ENCODE results near the gene CPA2. TPM values are rescaled to one million over a fixed set of nuclear protein-coding genes. Genes with fewer than 3 reads are reported as not detected.

CPA2 gene
- total and polyA plus RNA-seq, 7 experiments from 2014 or later: not detected

DNA sequence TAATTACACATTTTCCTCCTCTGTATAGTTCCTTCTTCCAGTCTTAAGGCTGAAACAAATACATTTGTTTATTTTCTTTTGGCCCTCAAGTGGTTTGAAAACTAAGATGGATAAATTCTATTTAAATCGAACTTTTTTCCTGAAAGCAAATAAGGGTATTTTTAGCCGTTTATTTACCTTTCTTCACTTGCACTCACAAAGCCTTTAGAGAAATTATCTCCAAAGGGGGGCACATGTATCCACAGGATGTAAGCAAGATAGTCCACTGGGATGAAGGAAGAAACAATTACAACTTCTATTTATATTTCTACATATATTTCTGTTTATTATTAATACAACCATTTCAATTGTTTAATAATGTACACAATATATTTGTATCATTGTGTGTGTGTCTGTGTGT, 36.5 kb downstream of the CPA2 start:
- no peaks in the 10 kb centered on the region for H3K27me3 ChIP-seq (ENCODE audit: control insufficient read depth in 2 of 2, insufficient read depth in 2 of 2, low read length in 2 of 2)
- peaks cover 0 to 4% (median 0%) of the 10 kb centered on the region in 5 donors for H3K36me3 Mint-ChIP-seq
- DNase-seq (no peak), ATAC-seq (no peak)
- peaks cover 0 to 4% (median 0%) of the 10 kb centered on the region in 5 donors for H3K27me3 Mint-ChIP-seq
- intact Hi-C loops (cut with micrococcal nuclease): no loop called here
- no peaks in the 10 kb centered on the region for H3K4me1 ChIP-seq (ENCODE audit: control insufficient read depth in 2 of 2, insufficient read depth in 2 of 2, low read length in 2 of 2)
- POLR2A ChIA-PET: no interaction called here
- no peaks in the 10 kb centered on the region for H3K36me3 ChIP-seq (ENCODE audit: control insufficient read depth in 2 of 3, insufficient read depth in 3 of 3, low read length in 3 of 3)
- no peak overlapping the region for H3K27ac ChIP-seq (ENCODE audit: low read depth, low read length)
- no peaks in the 10 kb centered on the region for H3K9me3 ChIP-seq (ENCODE audit: control insufficient read depth in 2 of 3, low read length in 3 of 3)
- no peak overlapping the region for H3K4me3 ChIP-seq (ENCODE audit: low read length)
- peaks cover 0 to 5% (median 0%) of the 10 kb centered on the region in 11 donors for H3K9me3 Mint-ChIP-seq
- CTCF ChIA-PET: no interaction called here
- no peak overlapping the region for H3K27ac Mint-ChIP-seq
- peaks cover 0 to 2% (median 0%) of the 10 kb centered on the region in 7 donors for H3K4me1 Mint-ChIP-seq
- H3K4me3 Mint-ChIP-seq: no peak overlapping the region

DNA sequence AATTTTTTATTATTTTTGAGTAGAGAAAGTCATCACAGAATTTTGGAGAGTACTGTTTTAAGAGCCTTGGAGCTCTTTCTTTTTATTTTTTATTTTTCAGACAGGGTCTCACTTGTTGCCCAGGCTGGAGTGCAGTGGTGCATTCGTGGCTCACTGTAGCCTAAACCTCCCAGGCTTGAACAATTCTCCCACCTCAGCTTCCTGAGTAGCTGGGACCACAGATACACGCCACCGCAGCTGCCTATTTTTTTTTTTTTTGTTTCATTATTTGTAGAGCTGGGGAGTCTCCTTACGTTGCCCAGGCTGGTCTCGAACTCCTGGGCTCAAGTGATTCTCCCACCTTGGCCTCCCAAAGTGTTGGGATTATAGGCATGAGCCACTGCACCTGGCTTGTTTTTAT, 36.9 kb downstream of the CPA2 start:
- Mint-ChIP-seq H3K27me3 (peaks cover 0 to 4% (median 0%) of the 10 kb centered on the region in 5 donors), H3K4me1 (peaks cover 0 to 2% (median 0%) of the 10 kb centered on the region in 7 donors), H3K27ac (no peak overlapping the region), H3K4me3 (no peak overlapping the region), H3K9me3 (peaks cover 0 to 5% (median 0%) of the 10 kb centered on the region in 11 donors), H3K36me3 (peaks cover 0 to 4% (median 0%) of the 10 kb centered on the region in 5 donors)
- Histone ChIP-seq H3K4me1 (ENCODE audit: control insufficient read depth in 2 of 2, insufficient read depth in 2 of 2, low read length in 2 of 2) (no peaks in the 10 kb centered on the region), H3K27ac (ENCODE audit: low read depth, low read length) (no peak overlapping the region), H3K9me3 (ENCODE audit: control insufficient read depth in 2 of 3, low read length in 3 of 3) (no peaks in the 10 kb centered on the region), H3K27me3 (ENCODE audit: control insufficient read depth in 2 of 2, insufficient read depth in 2 of 2, low read length in 2 of 2) (no peaks in the 10 kb centered on the region), H3K36me3 (ENCODE audit: control insufficient read depth in 2 of 3, insufficient read depth in 3 of 3, low read length in 3 of 3) (no peaks in the 10 kb centered on the region), H3K4me3 (ENCODE audit: low read length) (no peak overlapping the region)
- intact Hi-C loops (cut with micrococcal nuclease): no loop called here
- POLR2A ChIA-PET: no interaction called here
- CTCF ChIA-PET: no interaction called here
- DNase-seq: no peak
- ATAC-seq: no peak

DNA sequence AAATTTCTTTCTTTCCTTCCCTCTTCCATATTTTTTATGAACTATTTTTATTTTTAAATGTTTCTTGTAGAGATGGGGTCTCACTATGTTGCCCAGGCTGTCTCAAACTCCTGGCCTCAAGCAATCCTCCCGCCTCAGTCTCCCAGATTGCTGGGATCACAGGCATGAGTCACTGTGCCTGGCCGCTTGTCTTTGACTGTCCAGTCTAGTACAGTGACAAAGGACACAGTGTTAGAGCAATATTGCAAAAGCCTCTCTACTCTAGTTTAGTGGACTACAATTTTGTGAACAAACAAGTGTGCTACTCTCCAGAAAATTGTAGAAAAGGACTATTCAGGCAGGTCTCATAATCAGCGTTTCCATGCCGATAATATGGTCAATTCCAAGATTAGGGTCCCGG, 37.3 kb downstream of the CPA2 start:
- Mint-ChIP-seq H3K4me3 (no peak overlapping the region), H3K4me1 (peaks cover 0 to 2% (median 0%) of the 10 kb centered on the region in 7 donors), H3K27ac (peak overlapping the region in 1 of 9 donors; percentile 26), H3K9me3 (peaks cover 0 to 5% (median 0%) of the 10 kb centered on the region in 11 donors), H3K36me3 (peaks cover 0 to 4% (median 0%) of the 10 kb centered on the region in 5 donors), H3K27me3 (peaks cover 0 to 4% (median 0%) of the 10 kb centered on the region in 5 donors)
- Histone ChIP-seq H3K27me3 (ENCODE audit: control insufficient read depth in 2 of 2, insufficient read depth in 2 of 2, low read length in 2 of 2) (no peaks in the 10 kb centered on the region), H3K9me3 (ENCODE audit: control insufficient read depth in 2 of 3, low read length in 3 of 3) (no peaks in the 10 kb centered on the region), H3K27ac (ENCODE audit: low read depth, low read length) (no peak overlapping the region), H3K4me3 (ENCODE audit: low read length) (no peak overlapping the region), H3K4me1 (ENCODE audit: control insufficient read depth in 2 of 2, insufficient read depth in 2 of 2, low read length in 2 of 2) (no peaks in the 10 kb centered on the region), H3K36me3 (ENCODE audit: control insufficient read depth in 2 of 3, insufficient read depth in 3 of 3, low read length in 3 of 3) (no peaks in the 10 kb centered on the region)
- POLR2A ChIA-PET: interaction anchor here (0.6 kb wide), 1 partner anchor 13 kb away, joined by 3 read pairs; no protein-coding TSS in a partner anchor
- ATAC-seq: no peak
- no peak for DNase-seq
- CTCF ChIA-PET: no interaction called here
- intact Hi-C loops (cut with micrococcal nuclease): no loop called here

DNA sequence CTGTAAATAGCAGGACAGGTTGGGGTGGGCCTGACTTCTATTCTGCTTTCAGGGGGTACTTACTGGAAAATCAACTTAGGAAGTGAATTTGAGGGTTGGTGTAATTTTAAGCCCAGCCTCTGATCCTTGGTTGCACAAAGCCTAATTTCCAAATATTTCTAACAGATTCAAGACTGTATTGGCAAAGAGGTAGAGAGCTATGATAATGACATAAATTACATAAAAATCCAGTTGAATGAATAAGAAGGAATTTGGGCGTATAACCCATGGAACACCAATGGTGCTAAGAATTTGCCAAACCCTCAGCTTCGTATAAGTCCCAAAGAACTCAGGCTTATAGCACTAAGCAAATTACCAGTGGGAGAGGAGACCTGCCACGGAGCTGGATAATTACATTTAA, 38.2 kb downstream of the CPA2 start:
- intact Hi-C loops (cut with micrococcal nuclease): no loop called here
- H3K4me1 Mint-ChIP-seq: peaks cover 0 to 2% (median 0%) of the 10 kb centered on the region in 7 donors

DNA sequence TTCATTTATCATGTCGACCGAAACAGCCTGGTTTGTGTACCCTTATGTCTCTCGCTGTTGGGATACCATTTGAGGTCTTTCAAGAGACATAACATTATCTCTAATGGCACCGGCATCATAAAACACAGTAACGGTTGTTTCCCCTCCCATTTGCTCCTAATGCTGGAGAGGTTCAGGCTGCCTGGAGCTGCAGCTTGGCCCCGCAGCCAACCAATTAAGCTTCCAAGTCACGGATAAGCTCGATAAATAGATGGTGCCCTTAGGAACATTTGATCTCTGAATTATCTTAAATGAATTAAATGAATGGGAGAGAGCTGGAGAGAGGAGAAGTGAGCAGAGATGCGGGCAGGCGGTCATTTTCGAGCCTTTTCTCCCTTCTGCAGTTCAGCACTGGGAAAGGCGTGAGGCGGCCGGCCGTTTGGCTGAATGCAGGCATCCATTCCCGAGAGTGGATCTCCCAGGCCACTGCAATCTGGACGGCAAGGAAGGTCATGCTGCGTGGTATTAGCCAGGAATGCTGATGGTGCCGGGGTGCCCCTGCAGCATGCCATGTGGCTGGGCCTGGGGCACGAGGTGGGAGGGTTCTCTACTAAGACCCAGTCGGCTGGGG, 38.9 kb downstream of the CPA2 start:
- DNase-seq: no peak
- H3K4me1 Mint-ChIP-seq: peaks cover 0 to 2% (median 0%) of the 10 kb centered on the region in 7 donors
- peaks cover 0 to 4% (median 0%) of the 10 kb centered on the region in 11 donors for H3K9me3 Mint-ChIP-seq
- ChIA-PET CTCF (no interaction called here), POLR2A (no interaction called here)
- H3K27ac ChIP-seq (ENCODE audit: low read depth, low read length): no peak overlapping the region
- peaks cover 0 to 4% (median 0%) of the 10 kb centered on the region in 5 donors for H3K36me3 Mint-ChIP-seq
- no peaks in the 10 kb centered on the region for H3K4me1 ChIP-seq (ENCODE audit: control insufficient read depth in 2 of 2, insufficient read depth in 2 of 2, low read length in 2 of 2)
- peaks cover 0 to 4% (median 0%) of the 10 kb centered on the region in 5 donors for H3K27me3 Mint-ChIP-seq
- no peak overlapping the region for H3K4me3 ChIP-seq (ENCODE audit: low read length)
- H3K27ac Mint-ChIP-seq: peak overlapping the region in 1 of 9 donors; percentile 14
- no peaks in the 10 kb centered on the region for H3K9me3 ChIP-seq (ENCODE audit: control insufficient read depth in 2 of 3, low read length in 3 of 3)
- intact Hi-C loops (cut with micrococcal nuclease): no loop called here
- no peaks in the 10 kb centered on the region for H3K27me3 ChIP-seq (ENCODE audit: control insufficient read depth in 2 of 2, insufficient read depth in 2 of 2, low read length in 2 of 2)
- H3K36me3 ChIP-seq (ENCODE audit: control insufficient read depth in 2 of 3, insufficient read depth in 3 of 3, low read length in 3 of 3): no peaks in the 10 kb centered on the region
- no peak overlapping the region for H3K4me3 Mint-ChIP-seq
- no peak for ATAC-seq

More for the DNA sequence above, 38.2 kb downstream of the CPA2 start:
- Histone ChIP-seq H3K4me1 (ENCODE audit: control insufficient read depth in 2 of 2, insufficient read depth in 2 of 2, low read length in 2 of 2) (no peaks in the 10 kb centered on the region), H3K27ac (ENCODE audit: low read depth, low read length) (no peak overlapping the region), H3K36me3 (ENCODE audit: control insufficient read depth in 2 of 3, insufficient read depth in 3 of 3, low read length in 3 of 3) (no peaks in the 10 kb centered on the region), H3K27me3 (ENCODE audit: control insufficient read depth in 2 of 2, insufficient read depth in 2 of 2, low read length in 2 of 2) (no peaks in the 10 kb centered on the region), H3K4me3 (ENCODE audit: low read length) (no peak overlapping the region), H3K9me3 (ENCODE audit: control insufficient read depth in 2 of 3, low read length in 3 of 3) (no peaks in the 10 kb centered on the region)
- Mint-ChIP-seq H3K36me3 (peaks cover 0 to 4% (median 0%) of the 10 kb centered on the region in 5 donors), H3K27me3 (peaks cover 0 to 4% (median 0%) of the 10 kb centered on the region in 5 donors), H3K9me3 (peaks cover 0 to 5% (median 0%) of the 10 kb centered on the region in 11 donors), H3K27ac (no peak overlapping the region), H3K4me3 (no peak overlapping the region)
- ChIA-PET CTCF (no interaction called here), POLR2A (interaction anchor here (0.6 kb wide), 1 partner anchor 12 kb away, joined by 3 read pairs; no protein-coding TSS in a partner anchor)
- ATAC-seq (no peak), DNase-seq (no peak)

DNA sequence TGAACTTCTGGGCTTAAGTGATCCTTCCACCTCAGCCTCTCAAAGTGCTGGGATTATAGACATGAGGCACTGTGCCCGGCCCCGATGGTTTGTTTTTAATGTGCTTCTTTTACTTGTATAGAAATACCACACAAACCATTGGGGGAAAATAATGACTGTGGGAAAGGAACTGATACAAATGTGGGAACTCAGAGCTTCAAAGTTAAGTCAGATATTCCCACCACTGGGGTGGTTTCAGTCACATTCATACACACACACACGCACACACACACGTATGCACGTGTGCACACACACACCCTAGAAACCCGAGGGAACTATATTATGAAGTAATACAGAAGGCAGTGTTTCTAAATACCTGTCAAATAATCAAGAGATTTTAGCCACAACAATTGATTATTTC, 43.3 kb downstream of the CPA2 start:
- Histone ChIP-seq H3K27ac (ENCODE audit: low read depth, low read length) (no peak overlapping the region), H3K36me3 (ENCODE audit: control insufficient read depth in 2 of 3, insufficient read depth in 3 of 3, low read length in 3 of 3) (no peaks in the 10 kb centered on the region), H3K4me3 (ENCODE audit: low read length) (no peak overlapping the region), H3K4me1 (ENCODE audit: control insufficient read depth in 2 of 2, insufficient read depth in 2 of 2, low read length in 2 of 2) (no peaks in the 10 kb centered on the region), H3K9me3 (ENCODE audit: control insufficient read depth in 2 of 3, low read length in 3 of 3) (no peaks in the 10 kb centered on the region), H3K27me3 (ENCODE audit: control insufficient read depth in 2 of 2, insufficient read depth in 2 of 2, low read length in 2 of 2) (no peaks in the 10 kb centered on the region)
- ChIA-PET CTCF (no interaction called here), POLR2A (no interaction called here)
- ATAC-seq (no peak), DNase-seq (no peak)
- H3K4me1 Mint-ChIP-seq: peaks cover 0 to 2% (median 0%) of the 10 kb centered on the region in 7 donors
- no peaks in the 10 kb centered on the region for H3K9me3 Mint-ChIP-seq
- intact Hi-C loops (cut with micrococcal nuclease): no loop called here
- H3K27ac Mint-ChIP-seq: no peak overlapping the region
- H3K4me3 Mint-ChIP-seq: no peak overlapping the region
- H3K36me3 Mint-ChIP-seq: no peaks in the 10 kb centered on the region
- H3K27me3 Mint-ChIP-seq: peaks cover 0 to 4% (median 0%) of the 10 kb centered on the region in 5 donors

DNA sequence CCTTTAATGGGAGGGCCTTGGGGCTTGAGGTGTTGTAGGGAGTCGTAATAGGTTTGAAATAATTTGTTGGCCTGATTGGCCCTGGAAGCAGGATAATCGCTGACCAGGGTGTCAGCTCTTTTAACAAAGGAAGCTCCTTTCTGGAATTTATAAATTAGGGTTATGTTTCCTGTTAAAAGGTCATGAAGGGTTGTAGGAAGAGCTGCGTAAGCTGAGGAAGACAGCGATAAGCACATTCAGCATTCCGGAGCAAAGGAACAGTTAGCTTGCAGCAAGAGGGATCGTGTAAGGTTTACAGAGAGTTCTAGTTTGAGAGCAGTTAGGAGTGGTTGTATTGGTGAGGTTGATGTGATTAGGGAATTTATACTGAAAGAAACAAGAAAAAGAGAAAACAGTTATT, 47.6 kb downstream of the CPA2 start:
- H3K36me3 Mint-ChIP-seq: no peaks in the 10 kb centered on the region
- no peaks in the 10 kb centered on the region for H3K36me3 ChIP-seq (ENCODE audit: control insufficient read depth in 2 of 3, insufficient read depth in 3 of 3, low read length in 3 of 3)
- H3K9me3 Mint-ChIP-seq: no peaks in the 10 kb centered on the region
- H3K9me3 ChIP-seq (ENCODE audit: control insufficient read depth in 2 of 3, low read length in 3 of 3): no peaks in the 10 kb centered on the region
- DNase-seq: no peak
- H3K4me1 Mint-ChIP-seq: peaks cover 0 to 2% (median 0%) of the 10 kb centered on the region in 7 donors
- ChIA-PET CTCF (no interaction called here), POLR2A (no interaction called here)
- no peak overlapping the region for H3K27ac Mint-ChIP-seq
- H3K27me3 Mint-ChIP-seq: no peaks in the 10 kb centered on the region
- no peak overlapping the region for H3K4me3 ChIP-seq (ENCODE audit: low read length)
- H3K27ac ChIP-seq (ENCODE audit: low read depth, low read length): no peak overlapping the region
- H3K4me3 Mint-ChIP-seq: no peak overlapping the region
- H3K27me3 ChIP-seq (ENCODE audit: control insufficient read depth in 2 of 2, insufficient read depth in 2 of 2, low read length in 2 of 2): no peaks in the 10 kb centered on the region
- ATAC-seq: no peak
- intact Hi-C loops (cut with micrococcal nuclease): no loop called here
- no peaks in the 10 kb centered on the region for H3K4me1 ChIP-seq (ENCODE audit: control insufficient read depth in 2 of 2, insufficient read depth in 2 of 2, low read length in 2 of 2)
